Liver (tissue), 3 donors: ENCODE data around the gene CLCN2.

Experiments
- ATF3 ChIP-seq: IDR thresholded peaks from 2 replicates; pipeline ENCODE4 v1.6.1; 2016; ENCODE audit warnings: antibody characterized with exemption
- CTCF ChIP-seq: fragments of 150-350 bp; IDR thresholded peaks from 2 replicates; pipeline ENCODE4 v1.5.1; 2017; ENCODE audit warnings: improper control_type of control experiment, low read depth, low read length; ENCODE audit not compliant: missing input control
- EGR1 ChIP-seq, 2 donors: IDR thresholded peaks; 2 replicates each; pipeline ENCODE4 v1.6.1; 2016 to 2018; ENCODE audit warnings: antibody characterized with exemption in 2 of 2, low read depth in 2 of 2
- MAX ChIP-seq: IDR thresholded peaks from 2 replicates; pipeline ENCODE4 v1.6.1; 2016; ENCODE audit warnings: antibody characterized with exemption
- REST ChIP-seq: IDR thresholded peaks from 2 replicates; pipeline ENCODE4 v1.6.1; 2016; ENCODE audit warnings: antibody characterized with exemption, mild to moderate bottlenecking
- SP1 ChIP-seq: IDR thresholded peaks from 2 replicates; pipeline ENCODE4 v1.6.1; 2018; ENCODE audit warnings: antibody characterized with exemption, mild to moderate bottlenecking
- TAF1 ChIP-seq: conservative IDR thresholded peaks from 2 replicates; pipeline ENCODE4 v1.6.1; 2016; ENCODE audit warnings: antibody characterized with exemption, mild to moderate bottlenecking
- YY1 ChIP-seq: IDR thresholded peaks from 2 replicates; pipeline ENCODE4 v1.6.1; 2016; ENCODE audit warnings: antibody characterized with exemption, mild to moderate bottlenecking
- ZBTB33 ChIP-seq: IDR thresholded peaks from 2 replicates; pipeline ENCODE4 v1.6.1; 2016; ENCODE audit warnings: antibody characterized with exemption
- donor health status: healthy.
- donor health status: healthy.

GRCh38 chr3:184323696-184324095 is 37.7 kb downstream of the CLCN2 start:
- TF ChIP-seq CTCF = no peak
- no peak for TF ChIP-seq ZBTB33
- no peak for TF ChIP-seq ATF3
- TF ChIP-seq YY1 = no peak
- no peak for TF ChIP-seq SP1
- no peak for TF ChIP-seq MAX
- no peak for TF ChIP-seq REST
- no peak for TF ChIP-seq TAF1
- no peak for TF ChIP-seq EGR1 (IDR thresholded peaks at IDR 0.05; ENCODE audit: low read depth in 2 of 2)
